ENCODE data around the gene PNRC2.

The PNRC2 gene, protein sequence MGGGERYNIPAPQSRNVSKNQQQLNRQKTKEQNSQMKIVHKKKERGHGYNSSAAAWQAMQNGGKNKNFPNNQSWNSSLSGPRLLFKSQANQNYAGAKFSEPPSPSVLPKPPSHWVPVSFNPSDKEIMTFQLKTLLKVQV

DNA sequence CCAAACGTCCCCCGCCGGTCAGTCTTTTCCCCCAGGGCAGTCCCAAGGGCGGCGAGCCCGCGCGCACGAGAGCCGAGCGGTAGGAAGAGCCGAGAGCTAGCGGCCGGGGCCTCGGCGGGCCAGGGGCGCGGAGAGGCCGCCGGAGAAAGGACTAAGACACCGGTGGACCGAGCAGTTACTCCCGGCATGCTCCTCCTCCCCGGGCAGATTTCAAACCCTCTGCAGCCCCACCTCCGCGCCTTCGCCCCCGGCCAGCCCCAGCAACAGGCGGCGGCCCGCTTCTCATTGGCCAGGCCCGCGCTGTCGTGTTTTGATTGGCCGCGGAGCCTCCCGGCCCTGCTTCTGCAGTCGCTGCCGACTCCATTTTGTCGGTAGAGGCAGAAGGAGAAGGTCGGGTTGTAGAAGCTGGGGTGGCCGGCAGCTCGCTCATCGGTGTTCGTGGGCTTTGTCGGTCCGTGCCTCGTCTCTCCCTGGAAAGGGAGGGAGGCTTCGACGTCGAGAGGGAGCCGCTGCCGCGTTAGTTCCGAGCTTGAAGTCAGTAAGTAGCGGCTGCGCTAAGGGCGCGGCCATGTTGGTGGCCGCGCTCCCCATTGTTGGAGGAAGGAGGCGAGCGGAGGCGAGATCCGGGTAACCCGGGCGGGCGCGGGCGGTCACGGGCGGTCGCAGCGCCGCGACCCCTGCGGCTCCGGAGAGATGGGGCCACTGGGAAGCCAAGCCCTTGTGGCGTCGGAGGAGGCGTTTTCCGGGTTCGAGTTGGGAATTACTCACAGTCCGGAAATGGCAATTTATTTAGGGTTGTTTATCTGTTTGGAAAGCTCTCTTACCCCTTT lies at the start of gene PNRC2:
TSS of gene PNRC2 (plus strand) at position 368 of the 830 bp plus-strand sequence. CDS start 1,630 bp downstream, outside the sequence.
- peak; percentile 97 for DNase-seq (ENCODE audit: low read depth in 2 of 2)

DNA sequence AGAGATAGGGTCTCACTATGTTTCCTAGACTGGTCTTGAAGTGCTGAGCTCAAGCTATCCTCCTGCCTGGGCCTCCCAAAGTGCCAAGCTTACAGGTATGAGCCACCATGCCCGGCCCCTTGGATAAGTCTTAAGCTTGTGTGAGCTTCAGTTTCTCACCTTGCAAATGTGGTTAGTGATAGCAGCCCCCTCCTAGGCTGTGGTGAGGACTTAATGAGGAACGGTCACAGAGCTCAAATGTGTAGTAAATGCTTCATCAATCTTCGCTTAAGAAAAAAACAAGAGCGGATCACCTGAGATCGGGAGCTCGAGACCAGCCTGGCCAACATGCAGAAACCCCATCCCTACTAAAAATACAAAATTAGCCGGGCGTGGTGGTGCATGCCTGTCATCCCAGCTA lies 49.5 kb upstream of the PNRC2 start:
- DNase-seq (ENCODE audit: low read depth in 2 of 2), result no peak

DNA sequence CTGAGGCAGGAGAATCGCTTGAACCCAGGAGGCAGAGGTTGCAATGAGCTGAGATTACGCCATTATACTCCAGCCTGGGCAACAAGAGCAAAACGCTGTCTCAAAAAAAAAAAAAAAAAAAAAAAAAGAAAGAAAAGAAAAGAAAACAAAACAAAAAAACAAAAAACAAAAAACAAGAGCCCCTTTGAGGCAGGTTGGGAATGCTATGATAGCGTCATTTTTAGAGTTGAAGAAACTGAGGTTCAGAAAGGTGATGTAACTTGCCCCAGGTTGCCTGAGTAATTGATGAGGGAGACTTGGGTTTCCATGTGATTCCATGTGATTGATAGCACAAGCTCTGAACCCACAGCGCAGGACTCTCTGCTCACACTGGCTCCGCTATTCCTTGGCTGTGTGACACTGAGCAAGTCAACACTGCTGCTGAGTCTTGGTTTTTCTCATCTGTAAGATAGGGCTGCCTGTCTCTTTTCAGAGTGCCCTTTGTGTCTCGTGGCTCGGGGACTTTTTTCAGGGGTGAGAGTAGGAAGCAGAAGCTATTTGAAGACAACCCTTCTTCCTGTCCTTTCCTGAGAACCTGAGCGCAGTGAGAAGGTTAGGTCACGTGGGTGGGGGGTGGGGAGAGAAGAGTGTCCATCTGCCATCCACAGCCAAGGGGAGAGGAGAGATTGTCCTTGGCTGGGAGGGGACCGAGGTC lies 48.9 kb upstream of the PNRC2 start:
- no peak for DNase-seq (ENCODE audit: low read depth in 2 of 2)

DNA sequence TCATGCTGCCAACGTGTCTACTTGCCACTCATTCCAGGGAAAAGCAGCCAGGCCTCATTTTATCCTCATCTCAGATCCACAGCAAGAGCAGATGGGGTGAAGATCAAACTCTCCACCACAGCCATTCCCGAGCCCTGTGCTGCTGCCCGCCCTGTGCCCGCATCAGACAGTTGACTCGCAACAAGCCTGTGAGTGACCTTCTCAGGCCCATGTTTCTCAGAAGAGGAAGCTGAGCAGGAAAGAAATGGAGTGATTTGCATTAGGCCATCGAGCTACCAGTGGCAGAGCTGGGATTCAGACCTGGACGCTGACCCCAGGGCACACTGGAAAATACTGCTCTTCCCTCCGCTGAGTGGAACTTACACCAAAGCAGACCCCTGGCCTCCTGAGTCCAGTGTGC lies 47.7 kb upstream of the PNRC2 start:
- DNase-seq (ENCODE audit: low read depth in 2 of 2), result no peak

DNA sequence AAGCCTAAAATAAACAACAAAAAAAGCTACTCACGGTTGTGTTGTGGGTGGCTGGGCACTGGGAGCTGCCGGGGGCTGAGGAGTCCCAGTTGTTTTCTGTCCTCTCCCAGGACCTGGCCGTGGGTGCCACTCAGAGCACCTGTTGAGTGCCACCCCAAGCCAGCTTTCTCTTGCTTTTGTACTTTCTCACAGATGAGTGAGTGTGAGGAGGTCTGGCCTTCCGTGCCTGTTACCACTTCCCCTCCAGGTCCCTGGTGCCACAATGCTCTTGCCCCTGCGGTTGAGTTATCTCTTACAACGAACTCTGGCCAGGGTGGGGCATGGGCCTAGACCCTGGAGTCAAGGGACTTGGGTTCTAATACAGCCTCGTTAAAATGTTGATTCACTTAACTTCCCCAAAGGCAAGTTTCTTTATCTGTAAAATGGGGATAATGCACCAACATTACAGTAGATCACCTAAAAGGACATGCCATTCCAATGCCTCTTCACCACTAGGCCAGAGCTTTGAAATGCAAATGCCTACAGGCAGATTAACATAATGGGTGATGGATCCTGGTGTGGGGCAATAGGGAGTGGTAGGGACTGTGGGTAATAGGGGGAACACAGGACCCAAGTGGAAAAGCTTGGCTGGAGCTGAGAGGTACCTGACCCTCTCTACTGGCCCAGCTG lies 46.3 kb upstream of the PNRC2 start, which contains the start of gene CNR2:
TSS of gene CNR2 (minus strand) at position 151 of the 669 bp plus-strand sequence. CDS start 37,745 bp downstream, outside the sequence.
- DNase-seq (ENCODE audit: low read depth in 2 of 2), result no peak

DNA sequence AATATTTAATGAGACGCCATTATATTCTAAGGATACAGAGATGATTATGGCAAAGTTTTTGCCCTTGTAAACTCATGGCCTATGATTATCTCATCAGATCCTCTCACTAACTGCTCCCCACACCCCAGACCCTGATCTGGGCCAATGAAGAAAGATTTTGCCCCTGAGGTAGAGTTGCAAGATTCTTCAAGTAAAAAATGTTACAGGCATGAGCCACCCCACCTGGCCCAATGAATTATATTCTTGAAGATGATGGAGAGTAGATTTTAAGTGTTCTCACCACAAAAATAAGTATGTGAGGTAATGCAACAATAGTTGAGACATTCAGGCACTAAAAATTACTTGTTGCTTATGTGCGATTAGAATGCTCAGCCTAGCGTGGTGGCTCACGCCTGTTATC lies 44.7 kb upstream of the PNRC2 start:
- DNase-seq (ENCODE audit: low read depth in 2 of 2), result no peak

DNA sequence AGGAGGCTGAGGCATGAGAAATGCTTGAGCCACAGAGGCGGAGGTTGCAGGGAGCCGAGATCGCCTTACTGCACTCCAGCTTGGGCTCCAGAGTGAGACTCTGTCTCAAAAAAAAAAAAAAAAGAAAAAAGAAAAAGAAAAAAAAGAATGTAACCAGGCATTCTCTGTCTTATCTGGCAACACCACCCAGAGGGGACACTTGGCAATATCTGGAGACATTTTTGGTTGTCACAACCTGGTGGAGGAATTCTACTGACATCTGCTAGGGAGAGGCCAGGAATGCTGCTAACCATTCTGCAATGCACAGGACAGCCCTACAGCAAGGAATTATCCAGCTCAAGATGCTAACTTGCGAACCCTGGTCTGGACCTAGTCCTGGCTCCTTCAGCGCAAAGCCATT lies 44.2 kb upstream of the PNRC2 start:
- no peak for DNase-seq (ENCODE audit: low read depth in 2 of 2)

DNA sequence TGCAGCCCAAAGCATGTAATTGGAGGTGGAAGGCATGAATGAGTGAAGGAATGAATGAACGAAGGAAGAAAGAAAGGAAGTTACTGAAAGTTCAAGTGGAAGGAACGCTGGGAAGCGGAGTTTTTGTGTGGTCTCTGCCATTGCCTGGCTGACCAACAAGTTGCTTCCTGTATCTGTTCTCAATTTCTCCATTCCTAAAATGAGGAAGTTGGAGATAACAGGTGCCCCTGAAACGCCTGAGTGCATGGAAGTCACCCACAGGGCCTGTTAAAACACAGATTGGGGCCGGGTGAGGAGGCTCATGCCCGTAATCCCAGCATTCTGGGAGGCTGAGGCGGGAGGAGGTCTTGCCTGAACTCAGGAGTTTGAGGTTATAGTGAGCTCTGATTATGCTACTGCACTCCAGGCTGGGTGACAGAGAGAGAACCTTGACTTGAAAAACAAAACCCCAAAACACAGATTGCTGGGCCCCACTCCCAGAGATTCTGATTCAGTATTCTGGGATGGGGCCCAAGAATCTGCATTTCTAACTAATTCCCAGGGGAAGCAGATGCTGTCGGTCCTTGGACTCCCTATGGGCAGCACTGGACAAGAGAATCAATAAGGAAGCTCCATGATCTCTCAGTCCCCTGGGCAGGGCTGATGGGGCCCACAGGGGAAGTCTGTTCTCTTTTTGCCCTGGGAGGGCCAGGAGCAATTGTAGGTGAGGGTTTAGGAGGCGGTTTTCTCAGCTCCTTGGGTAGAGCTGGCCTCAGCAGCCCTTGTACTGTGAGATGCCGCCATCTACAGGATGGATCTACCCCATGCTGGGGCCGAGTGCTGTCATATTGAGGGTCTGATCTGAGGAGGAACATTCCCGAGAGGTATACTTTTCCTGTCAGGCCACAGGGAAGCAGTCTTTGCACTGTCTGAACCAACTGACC lies 43.2 kb upstream of the PNRC2 start:
- peak; percentile 29 to 39 for DNase-seq (ENCODE audit: low read depth in 2 of 2)

DNA sequence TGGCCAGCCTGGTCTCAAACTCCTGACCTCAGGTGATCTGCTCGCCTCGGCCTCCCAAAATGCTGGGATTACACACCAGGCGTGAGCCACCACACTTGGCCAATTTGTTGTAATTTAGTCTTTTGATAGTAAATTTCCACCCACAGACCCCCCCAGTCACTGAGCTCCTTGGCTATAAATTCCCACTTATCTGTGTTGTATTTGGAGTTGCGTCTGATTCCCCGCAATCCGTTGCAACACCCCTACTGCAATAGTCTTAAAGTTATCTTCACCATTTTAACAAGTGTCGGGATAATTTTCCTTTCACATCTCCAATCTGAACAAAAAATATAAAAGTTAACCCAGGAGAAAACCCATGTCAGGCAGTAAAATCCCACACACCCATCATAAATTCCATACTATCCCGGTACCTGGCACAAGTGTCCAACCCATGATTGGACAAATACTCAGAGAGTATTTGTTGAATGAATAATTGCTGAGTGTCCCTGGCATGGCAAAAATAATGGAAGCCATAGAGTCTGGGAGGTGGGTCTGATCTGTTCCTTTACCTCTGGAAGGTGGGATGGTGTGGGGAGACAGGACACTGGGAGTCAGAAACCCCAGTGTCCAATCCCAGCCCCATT lies 37.2 kb upstream of the PNRC2 start:
- DNase-seq (ENCODE audit: low read depth in 2 of 2), result no peak

DNA sequence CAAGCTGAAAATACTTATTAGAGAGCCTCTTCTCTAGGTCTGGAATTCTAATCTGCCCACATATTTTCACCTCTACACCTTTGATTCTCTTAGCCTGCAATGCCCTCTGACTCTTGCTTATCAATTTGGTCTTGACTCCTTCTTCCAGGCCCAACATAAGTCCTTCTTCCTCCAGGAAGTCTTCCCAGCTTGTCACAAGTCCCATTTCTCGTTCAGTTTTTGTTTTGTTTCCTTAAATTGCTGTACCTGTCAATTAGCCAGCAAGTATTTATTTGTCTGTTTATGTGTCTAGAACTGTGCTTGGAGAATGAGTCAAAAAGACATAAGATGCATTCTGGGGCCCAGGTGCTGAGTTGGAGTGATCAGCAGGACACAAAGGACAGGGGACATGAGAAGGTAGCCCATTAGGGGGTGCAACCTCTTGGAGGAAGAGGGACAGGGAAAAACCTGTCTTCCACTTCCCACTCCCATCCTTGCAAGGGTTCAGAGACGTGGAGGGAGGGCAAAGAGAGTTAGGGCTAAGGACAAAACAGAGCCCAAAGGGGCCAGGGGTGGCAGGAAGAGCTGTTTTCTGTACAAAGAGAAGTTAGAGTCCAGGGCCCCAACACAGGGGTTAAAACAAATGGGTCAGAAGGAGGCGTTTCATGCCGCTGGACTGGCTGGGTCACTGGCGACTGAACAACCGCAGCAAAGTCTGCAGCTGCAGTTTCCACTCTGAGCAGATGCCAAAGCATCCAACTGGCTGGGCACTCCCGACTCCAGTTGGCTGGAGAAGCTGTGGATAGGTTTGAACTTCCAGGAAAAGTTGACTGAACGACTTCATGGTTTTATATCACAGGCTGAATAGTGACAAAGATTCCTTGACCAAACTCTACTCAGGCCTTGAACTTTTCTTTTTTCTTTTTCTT lies 35.8 kb upstream of the PNRC2 start:
- DNase-seq (ENCODE audit: low read depth in 2 of 2), result no peak

DNA sequence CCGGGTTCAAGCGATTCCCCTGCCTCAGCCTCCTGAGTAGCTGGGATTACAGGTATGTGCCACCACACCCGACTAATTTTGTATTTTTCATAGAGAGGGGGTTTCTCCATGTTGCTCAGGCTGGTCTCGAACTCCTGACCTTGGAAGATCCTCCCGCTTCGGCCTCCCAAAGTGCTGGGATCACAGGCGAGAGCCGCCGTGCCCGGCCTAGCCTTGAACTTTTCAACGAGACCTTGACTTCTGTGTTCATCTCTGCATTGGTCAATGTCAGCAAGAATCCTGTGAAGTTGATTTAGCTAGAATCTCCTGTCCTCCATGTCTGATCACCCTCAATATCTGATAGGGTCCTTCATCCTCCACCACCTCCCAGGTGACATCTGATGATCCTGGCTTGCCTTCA lies 35.0 kb upstream of the PNRC2 start:
- no peak for DNase-seq (ENCODE audit: low read depth in 2 of 2)

DNA sequence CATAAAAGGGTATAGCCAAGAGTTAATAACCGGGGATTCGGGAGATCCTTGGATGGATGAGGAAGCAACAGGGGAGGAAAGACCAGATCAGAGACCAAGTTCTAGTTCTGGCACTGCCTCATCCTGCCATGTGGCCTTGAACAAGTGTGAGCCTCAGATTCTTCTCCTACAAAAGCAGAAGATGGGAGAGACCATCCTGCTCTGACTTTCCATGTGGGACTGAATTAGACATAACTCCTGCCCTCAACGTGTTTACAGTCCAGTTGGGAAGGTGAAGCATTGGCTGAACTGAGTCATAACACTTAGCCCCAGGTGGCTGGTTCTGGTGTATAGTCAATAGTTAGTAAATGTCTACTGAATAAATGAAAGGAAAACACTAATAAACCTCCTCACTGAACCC lies 34.3 kb upstream of the PNRC2 start:
- DNase-seq (ENCODE audit: low read depth in 2 of 2), result no peak

DNA sequence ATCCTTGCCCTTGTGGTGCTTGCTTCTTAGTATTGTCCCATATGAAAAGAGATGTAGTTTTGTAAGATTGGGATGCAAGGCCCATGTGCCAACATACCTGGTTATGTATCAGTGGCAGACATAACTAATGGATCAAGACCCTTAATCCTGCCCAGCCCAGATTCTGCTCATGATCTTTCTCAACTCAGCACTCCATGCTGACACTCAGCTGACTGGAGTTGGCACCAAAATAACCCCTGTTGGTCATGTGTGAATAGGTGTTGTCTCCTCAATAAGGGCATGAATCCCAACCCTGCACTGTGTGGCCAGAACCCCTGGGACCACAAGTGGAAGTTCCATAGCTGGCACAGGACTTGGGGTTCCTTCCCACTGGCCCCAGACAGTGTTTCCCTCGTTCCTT lies 32.5 kb upstream of the PNRC2 start:
- DNase-seq (ENCODE audit: low read depth in 2 of 2), result no peak

DNA sequence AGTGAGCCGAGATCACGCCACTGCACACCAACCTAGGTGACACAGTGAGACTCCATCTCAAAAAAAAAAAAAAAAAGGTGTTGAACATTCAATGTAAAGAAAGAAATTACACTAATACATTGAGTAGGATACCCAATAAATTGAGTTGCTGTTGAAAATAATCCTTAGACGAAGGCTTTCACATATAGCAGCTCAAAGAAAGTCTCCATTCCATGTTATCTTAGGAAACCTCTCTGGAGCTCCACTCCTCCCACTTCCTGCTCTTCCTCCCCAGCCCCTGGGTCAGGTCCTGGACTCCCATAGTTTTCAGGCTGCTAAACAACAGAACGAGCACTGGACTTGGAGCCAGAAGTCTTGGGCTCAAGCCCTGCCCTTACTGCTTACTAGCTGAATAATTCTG lies 30.8 kb upstream of the PNRC2 start:
- no peak for DNase-seq (ENCODE audit: low read depth in 2 of 2)

DNA sequence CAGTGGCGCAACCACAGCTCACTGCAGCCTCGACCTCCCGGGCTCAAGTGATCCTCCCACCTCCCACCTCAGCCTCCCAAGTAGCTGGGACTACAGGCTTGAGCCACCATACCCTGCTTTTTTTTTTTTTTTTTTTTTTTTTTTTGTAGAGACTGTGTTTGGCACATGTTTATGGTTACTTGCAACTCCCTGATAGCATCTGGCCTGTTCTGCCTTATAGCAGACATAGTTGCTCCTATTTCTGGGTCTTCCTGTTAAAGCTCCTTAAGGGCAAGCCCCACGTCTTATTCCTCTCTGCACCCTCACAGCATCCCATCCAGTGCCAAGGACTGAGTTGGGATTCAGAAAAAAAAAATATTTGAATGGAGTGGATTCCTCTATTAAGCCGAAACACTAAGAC lies 29.4 kb upstream of the PNRC2 start:
- no peak for DNase-seq (ENCODE audit: low read depth in 2 of 2)

DNA sequence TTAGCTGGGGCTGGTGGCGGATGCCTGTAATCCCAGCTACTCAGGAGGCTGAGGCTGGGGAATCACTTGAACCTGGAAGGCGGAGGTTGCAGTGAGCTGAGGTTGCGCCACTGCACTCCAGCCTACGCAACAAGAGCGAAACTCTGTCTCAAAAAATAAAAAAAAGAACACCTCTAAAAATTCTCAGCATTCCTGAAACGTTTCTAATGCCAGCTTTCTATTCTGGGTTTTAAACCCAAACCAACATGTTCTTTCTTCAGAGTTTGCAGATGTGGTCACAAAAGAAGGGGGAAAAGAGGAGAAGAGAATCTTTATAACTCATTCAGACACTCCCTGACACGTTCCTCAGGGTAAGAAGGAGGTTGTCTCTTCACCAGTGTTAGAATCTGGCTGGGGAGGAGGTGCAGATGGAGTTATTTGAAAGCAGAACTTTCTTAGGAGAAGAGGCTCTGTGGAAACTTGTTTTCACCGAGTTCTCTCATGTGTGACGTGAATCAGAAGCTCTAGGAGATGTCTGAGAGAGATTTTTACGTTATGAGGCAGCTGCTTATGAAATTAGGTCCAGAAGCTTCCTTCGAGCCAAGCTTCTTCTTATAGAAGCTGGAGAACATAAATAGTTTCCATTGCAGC lies 28.7 kb upstream of the PNRC2 start:
- no peak for DNase-seq (ENCODE audit: low read depth in 2 of 2)

DNA sequence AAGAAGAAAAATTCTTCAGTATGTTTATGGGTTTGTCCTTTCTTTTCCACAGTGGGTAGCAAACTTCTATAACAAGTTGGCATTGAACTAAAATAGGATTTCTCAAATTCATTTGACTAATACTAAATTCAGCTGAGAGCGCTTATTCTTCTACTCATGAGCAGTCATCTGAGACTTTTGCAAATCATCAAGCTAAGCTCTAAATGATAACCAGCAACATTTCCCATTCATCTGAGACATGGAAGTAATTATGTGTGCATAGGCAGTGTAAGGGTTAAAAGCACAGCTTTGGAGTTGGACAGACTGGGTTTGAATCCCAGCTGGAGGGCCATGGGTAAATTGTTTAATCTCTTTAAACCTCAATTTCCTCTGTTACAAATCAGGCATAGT lies 28.1 kb upstream of the PNRC2 start:
- DNase-seq (ENCODE audit: low read depth in 2 of 2), result no peak

DNA sequence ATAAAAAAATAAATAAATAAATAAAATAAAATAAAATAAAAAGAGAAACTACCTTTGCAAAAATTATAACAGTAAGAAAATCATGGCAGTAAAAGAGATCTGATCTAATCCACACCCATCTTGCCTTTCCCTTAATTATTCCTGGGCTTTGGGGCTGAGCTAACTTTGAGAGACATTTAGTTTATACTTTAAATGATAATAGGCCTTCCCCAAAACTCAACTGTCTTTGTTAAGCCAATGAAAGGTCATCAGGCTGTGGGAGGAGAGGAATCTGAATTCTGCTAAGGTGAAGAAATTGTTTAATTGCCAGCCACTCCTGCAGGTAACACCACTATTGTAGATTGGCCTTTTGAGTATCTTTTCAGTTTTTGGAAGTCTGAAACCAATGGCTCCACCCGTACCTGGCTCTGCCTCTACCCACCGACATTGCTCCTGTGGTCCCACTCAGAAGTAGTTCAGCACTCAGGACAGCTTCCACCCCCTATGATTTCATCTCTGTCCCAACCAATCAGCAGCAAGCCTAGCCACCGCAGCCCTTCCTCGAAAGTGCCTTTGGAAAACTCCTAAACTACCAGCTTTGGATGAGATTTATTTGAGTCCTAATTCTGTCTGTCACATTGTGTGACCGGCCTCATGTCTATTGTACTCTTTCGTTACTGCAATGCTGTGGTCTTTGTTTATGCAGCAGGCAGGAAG lies 23.0 kb upstream of the PNRC2 start:
- no peak for DNase-seq (ENCODE audit: low read depth in 2 of 2)

DNA sequence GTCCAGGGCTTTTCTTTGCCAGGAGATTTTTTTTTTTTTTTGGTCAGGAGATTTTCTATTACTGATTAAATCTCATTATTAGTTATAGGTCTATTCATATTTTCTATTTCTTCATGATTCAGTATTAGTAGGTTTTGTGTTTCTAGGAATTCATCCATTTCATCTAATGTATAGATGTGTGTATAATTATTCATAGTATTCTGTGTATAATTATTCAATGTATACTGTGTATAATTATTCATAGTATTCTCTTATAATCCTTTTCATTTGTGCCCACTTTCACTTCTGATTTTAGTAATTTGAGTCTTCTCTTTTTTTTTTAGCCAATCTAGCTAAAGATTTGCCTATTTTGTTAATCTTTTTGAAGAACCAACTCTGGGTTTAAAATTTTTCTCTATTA lies 12.3 kb upstream of the PNRC2 start:
- no peak for DNase-seq (ENCODE audit: low read depth in 2 of 2)
